K562 (cell line): ENCODE measurements around the gene CNGB1. TPM values are rescaled to one million over a fixed set of nuclear protein-coding genes. Genes with fewer than 3 reads are reported as not detected.

Experiments used
- CREB3 ChIP-seq: fragments of 450-650 bp; conservative IDR thresholded peaks from 2 replicates; pipeline ENCODE4 v1.6.1; 2016; ENCODE audit warnings: missing genetic modification characterization, low read depth, mild to moderate bottlenecking, missing compliant biosample characterization, moderate library complexity
- DACH1 ChIP-seq: fragments of 450-650 bp; IDR thresholded peaks from 2 replicates; pipeline ENCODE4 v1.6.1; 2018; ENCODE audit not compliant: partially characterized antibody
- HDAC1 ChIP-seq, 2 experiments: fragments of 450-650 bp; IDR thresholded peaks; 2 replicates each; pipeline ENCODE4 v1.6.1; 2016 to 2017; ENCODE audit warnings: inconsistent platforms in 1 of 2, mild to moderate bottlenecking in 1 of 2, moderate library complexity in 1 of 2
- HMGN3 ChIP-seq: IDR thresholded peaks from 2 replicates; pipeline ENCODE4 v1.6.1; 2011; ENCODE audit warnings: borderline replicate concordance, low read depth, mild to moderate bottlenecking, mixed read lengths, low read length; ENCODE audit not compliant: insufficient read length; ENCODE audit errors: extremely low read depth
- IRF2 ChIP-seq: sonication (generic); formaldehyde crosslinking; IDR thresholded peaks from 2 replicates; pipeline ENCODE4 v1.8.1; 2022; ENCODE audit warnings: mild to moderate bottlenecking, missing genetic modification reagents
- MTA3 ChIP-seq: fragments of 450-650 bp; formaldehyde crosslinking; IDR thresholded peaks from 2 replicates; pipeline ENCODE4 v1.6.1; 2017; ENCODE audit warnings: mild to moderate bottlenecking, borderline replicate concordance
- MYNN ChIP-seq, 2 experiments: sonication (generic); formaldehyde crosslinking in 1 of 2; IDR thresholded peaks; 2 replicates each; pipeline versions ENCODE4 v1.5.0 to v1.6.1; 2016 to 2020; ENCODE audit warnings: antibody characterized with exemption in 1 of 2, missing genetic modification reagents in 1 of 2
- NCOA2 ChIP-seq, 2 experiments: fragments of 450-650 bp; IDR thresholded peaks; 2 replicates each; pipeline ENCODE4 v1.6.1; 2018; ENCODE audit warnings: mild to moderate bottlenecking in 2 of 2, moderate library complexity in 1 of 2; ENCODE audit not compliant: partially characterized antibody in 2 of 2
- PRDM10 ChIP-seq: fragments of 450-650 bp; IDR thresholded peaks from 2 replicates; pipeline ENCODE4 v1.6.1; 2018; ENCODE audit not compliant: partially characterized antibody
- SFPQ ChIP-seq: fragments of 200-400 bp; formaldehyde crosslinking; IDR thresholded peaks from 2 replicates; pipeline ENCODE4 v1.6.1; 2017; ENCODE audit warnings: mild to moderate bottlenecking, low read depth, low read length, moderate library complexity
- USF1 ChIP-seq: sonication (generic); formaldehyde crosslinking; IDR thresholded peaks from 2 replicates; pipeline ENCODE4 v1.9.0; 2022; ENCODE audit warnings: mild to moderate bottlenecking, missing genetic modification reagents
- ZBTB12 ChIP-seq: fragments of 250-450 bp; sonication (Bioruptor Pico); IDR thresholded peaks from 2 replicates; pipeline ENCODE4 v1.4.0; 2020
- ZBTB7A ChIP-seq: IDR thresholded peaks from 2 replicates; pipeline ENCODE4 v1.6.1; 2011; ENCODE audit warnings: low read depth, mild to moderate bottlenecking, low read length, moderate library complexity, borderline replicate concordance; ENCODE audit not compliant: control insufficient read depth
- ZEB2 ChIP-seq: fragments of 450-650 bp; IDR thresholded peaks from 2 replicates; pipeline ENCODE4 v1.6.1; 2016
- ZNF347 ChIP-seq: fragments of 450-650 bp; formaldehyde crosslinking; IDR thresholded peaks from 2 replicates; pipeline ENCODE4 v1.4.0; 2020; ENCODE audit warnings: low read depth, mild to moderate bottlenecking, moderate library complexity
- ZNF507 ChIP-seq: conservative IDR thresholded peaks from 2 replicates; pipeline ENCODE4 v1.6.1; 2017; ENCODE audit warnings: missing genetic modification characterization, missing compliant biosample characterization
- ZNF830 ChIP-seq: fragments of 250-450 bp; sonication (Bioruptor Pico); IDR thresholded peaks from 2 replicates; pipeline ENCODE4 v1.5.0; 2021; ENCODE audit warnings: mild to moderate bottlenecking
- polyA plus RNA-seq, 8 experiments: library from polyadenylated mRNA; depleted of rRNA in 4 of 8; stranded (reverse) in 5 of 8; unstranded in 3 of 8; fragments of >200 nt; fragmentation: Nextera tagmentation in 2 of 8; fragmentation: Illumina TruSeq in 1 of 8; extraction: Ambion mirVana in 2 of 8; extraction: Trizol in 1 of 8; gene quantifications; 2 replicates each; pipeline versions ENCODE4 v1.2.1 to v1.2.3, GENCODE V29; 2011 to 2014; ENCODE audit warnings: inconsistent platforms in 1 of 8, missing spikeins in 1 of 8
- total RNA-seq, 7 experiments: library from RNA; depleted of rRNA in 6 of 7; stranded (reverse); fragments of >200 nt in 6 of 7; fragmentation: Illumina TruSeq in 2 of 7; extraction: Trizol in 2 of 7; gene quantifications; 2 replicates each; pipeline versions ENCODE4 v1.2.1 to v1.2.3, GENCODE V29; 2011 to 2021; ENCODE audit warnings: low replicate concordance in 1 of 7

The CNGB1 gene
- total and polyA plus RNA-seq, 9 of the 15 experiments (the other 6 are each of a cell fraction or from before 2014, with no cell fraction given) = not detected

GRCh38 chr16:57985204-57986181 is 14.6 kb upstream of the CNGB1 start (continued):
- no peak for TF ChIP-seq ZNF507
- no peak for TF ChIP-seq DACH1
- peak; percentile 69 for TF ChIP-seq PRDM10
- TF ChIP-seq IRF2 (CRISPR knock-in tag) = no peak
- peak; percentile 56 for TF ChIP-seq HMGN3
- no peak for TF ChIP-seq SFPQ
- TF ChIP-seq ZNF347 = no peak
- no peak for TF ChIP-seq CREB3
- TF ChIP-seq HDAC1 (IDR thresholded peaks at IDR 0.05) = no peak
- no peak for TF ChIP-seq ZEB2
- TF ChIP-seq ZNF830 = no peak
- 0 out of 2 replicates have a peak, but pooled peaks have one; percentile 4 for TF ChIP-seq MYNN (IDR thresholded peaks at IDR 0.05)
- TF ChIP-seq MYNN (CRISPR knock-in tag; IDR thresholded peaks at IDR 0.05) = no peak
- TF ChIP-seq NCOA2 (IDR thresholded peaks at IDR 0.05; ENCODE audit: partially characterized antibody in 2 of 2) = no peak
- no peak for TF ChIP-seq ZBTB12 (CRISPR knock-in tag)
- TF ChIP-seq ZBTB7A = peak; percentile 67
- TF ChIP-seq MTA3 = peak; percentile 26; the same call in 1 of the 2 replicates
- no peak for TF ChIP-seq USF1 (CRISPR knock-in tag)
